Smooth muscle cell of trachea (primary cell): Measurements from ENCODE around the gene CAP1. TPM values are rescaled to one million over a fixed set of nuclear protein-coding genes. Genes with fewer than 3 reads are reported as not detected.

Source experiments
- total RNA-seq: library from RNA; depleted of rRNA; stranded (reverse); fragments of >200 nt; gene quantifications from 2 replicates; pipeline ENCODE4 v1.2.1, GENCODE V29; 2014

Gene CAP1, protein sequence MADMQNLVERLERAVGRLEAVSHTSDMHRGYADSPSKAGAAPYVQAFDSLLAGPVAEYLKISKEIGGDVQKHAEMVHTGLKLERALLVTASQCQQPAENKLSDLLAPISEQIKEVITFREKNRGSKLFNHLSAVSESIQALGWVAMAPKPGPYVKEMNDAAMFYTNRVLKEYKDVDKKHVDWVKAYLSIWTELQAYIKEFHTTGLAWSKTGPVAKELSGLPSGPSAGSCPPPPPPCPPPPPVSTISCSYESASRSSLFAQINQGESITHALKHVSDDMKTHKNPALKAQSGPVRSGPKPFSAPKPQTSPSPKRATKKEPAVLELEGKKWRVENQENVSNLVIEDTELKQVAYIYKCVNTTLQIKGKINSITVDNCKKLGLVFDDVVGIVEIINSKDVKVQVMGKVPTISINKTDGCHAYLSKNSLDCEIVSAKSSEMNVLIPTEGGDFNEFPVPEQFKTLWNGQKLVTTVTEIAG
- total RNA-seq, result 420 and 558 TPM in 2 replicates

DNA sequence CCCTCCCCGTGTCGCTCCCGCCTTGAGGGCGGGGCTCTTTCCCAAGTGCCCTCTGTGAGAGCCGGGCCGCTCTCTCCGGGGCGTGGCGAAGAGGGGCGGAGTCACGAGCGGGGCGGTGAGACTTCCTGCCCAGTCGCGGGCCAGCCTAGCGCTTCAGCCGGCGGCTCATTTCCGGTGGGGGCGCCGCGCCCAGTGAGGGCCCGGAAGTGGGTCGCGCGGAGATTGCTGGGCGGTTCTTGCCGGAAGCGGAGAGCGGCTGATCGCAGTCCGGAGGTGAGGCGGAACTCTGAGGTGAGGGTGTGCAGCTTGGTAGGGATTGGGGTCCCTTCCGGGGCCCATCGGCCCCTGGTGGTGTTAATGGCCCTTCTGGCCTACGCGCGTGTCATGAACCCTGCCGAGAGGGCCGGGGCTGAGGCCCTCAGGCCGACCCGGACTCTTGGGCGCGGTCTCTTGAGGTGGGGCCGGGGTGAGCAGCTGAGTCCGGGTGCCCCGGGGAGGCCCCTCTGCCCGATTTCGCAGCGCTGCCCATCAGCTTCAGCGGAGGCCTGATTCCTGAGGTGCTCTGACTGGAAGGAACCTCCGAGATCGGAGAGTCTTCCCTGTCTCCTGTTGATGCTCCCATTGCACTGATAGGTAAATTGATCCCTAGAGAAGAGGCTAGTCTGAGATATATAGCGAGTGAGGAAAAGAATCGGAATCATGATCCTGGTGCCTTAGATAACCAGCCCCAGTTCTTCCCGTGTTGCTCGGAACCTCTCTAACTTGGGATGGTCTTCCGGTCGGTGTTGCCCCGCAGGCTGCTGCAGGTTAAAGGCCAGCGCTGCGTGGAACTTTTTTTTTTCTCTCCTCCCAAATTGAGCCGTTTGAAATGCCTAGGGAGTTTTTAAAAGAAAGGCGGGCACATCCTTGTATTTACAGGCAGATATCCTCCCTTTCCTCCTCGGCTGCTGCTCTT, at the start of gene CAP1:
CAP1 (plus strand) TSS at position 219 of the 955 bp plus-strand sequence. CDS start 18,618 bp downstream, outside the sequence.

DNA sequence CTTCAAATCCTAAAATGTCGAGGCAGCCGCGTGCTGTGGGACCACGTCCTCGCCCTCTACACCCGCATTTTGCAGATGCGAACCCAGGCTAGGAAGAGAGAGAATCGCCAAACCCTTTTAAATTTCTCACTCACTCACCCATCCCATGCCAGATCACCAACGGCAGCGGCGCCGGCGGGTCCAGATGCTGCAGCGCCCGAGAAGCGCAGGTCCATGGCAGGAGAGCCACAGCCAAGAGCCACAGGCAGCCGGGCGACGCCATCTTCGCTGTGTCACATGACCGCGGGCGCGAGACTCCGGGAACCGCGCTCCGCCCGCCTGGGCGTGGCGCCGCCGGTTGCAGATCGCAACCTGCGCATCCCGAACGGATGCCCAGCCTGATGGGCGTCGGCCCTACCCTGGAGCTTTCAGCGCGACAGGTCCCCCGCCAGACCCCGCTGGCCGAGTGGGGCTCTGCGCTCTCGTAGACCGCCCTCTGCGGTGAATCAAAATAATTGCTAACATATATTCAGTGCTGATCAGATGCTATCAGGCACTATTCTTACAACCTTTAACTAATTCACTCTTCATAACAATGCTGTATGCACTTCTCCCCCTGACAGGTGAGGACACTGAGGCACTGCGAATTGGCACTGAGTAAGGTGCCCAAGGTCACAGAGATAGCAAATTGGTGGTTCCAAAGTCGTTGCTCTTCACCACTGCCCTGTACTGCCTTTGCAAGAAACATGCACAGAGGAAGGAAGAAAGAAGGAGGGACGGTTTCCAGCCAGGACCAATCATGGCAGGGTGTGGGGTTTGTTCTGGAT, 56.7 kb downstream of the CAP1 start, which contains the start of gene PPT1:
PPT1 (minus strand) TSS at position 276 of the 806 bp plus-strand sequence; CDS start at position 262, 14 bp downstream.

Other genes starting within 250 kb of the CAP1 start
- gene TRIT1, start 157.2 kb upstream of the CAP1 start, total RNA-seq, result 19.2 and 25.6 TPM in 2 replicates
- gene MYCL, start 138.8 kb upstream of the CAP1 start, total RNA-seq, result 0.15 and 1.5 TPM in 2 replicates
- 0.58 and 4.1 TPM in 2 replicates for gene MFSD2A, start 85.6 kb upstream of the CAP1 start, total RNA-seq
- gene PPT1, start 56.5 kb downstream of the CAP1 start, total RNA-seq, result 49.5 and 73.4 TPM in 2 replicates
- 24.6 and 29.4 TPM in 2 replicates for gene RLF, start 120.7 kb downstream of the CAP1 start, total RNA-seq
- not detected in 2 replicates for gene TMCO2, start 207.2 kb downstream of the CAP1 start, total RNA-seq
- gene ZMPSTE24, start 217.5 kb downstream of the CAP1 start, total RNA-seq, result 72.1 and 85.4 TPM in 2 replicates